ENCODE results near the gene PCDHB14.
"Not testable (repeated sequence)": the region's sequence is repeated elsewhere in the genome, so short reads cannot be mapped to it uniquely, and the experiment has no call there.

GRCh38 chr5:141188682-141189081, 34.5 kb upstream of the PCDHB14 start:
- not testable (repeated sequence) for TF ChIP-seq CTCF (conservative IDR thresholded peaks at IDR 0.05; ENCODE audit: low read depth, low read length); EZH2 (IDR thresholded peaks at IDR 0.05; ENCODE audit: low read length, unreplicated experiment)
